WTC11 (cell line): ENCODE results near the gene SPTLC1. TPM values are rescaled to one million over a fixed set of nuclear protein-coding genes. Genes with fewer than 3 reads are reported as not detected.

Experiments
- ATAC-seq: fragments of 200-7000 bp; cut with Tn5 transposase; 2 replicates; pipeline ENCODE4 v1.10.0; 2021; ENCODE audit warnings: mild to moderate bottlenecking, moderate library complexity
- CTCF ChIA-PET: fragments of 300-600 bp; sonication (Branson Sonifier 250); formaldehyde crosslinking; loops from one replicate; lab custom pipeline; 2021; ENCODE audit warnings: antibody characterized with exemption; lab: Charles Lee
- POLR2A ChIA-PET: fragments of 350-600 bp; sonication (Branson Sonifier 250); formaldehyde crosslinking; loops from one replicate; lab custom pipeline; 2021; ENCODE audit warnings: antibody characterized with exemption; lab: Charles Lee
- DNase-seq: peaks from one replicate; pipeline ENCODE4 v3.0.0; 2021; ENCODE audit warnings: low spot score
- H3K27ac Mint-ChIP-seq: 2 replicates; pipeline ENCODE4 v1.8.0; 2021; ENCODE audit warnings: mixed read lengths
- H3K27me3 Mint-ChIP-seq: 2 replicates; pipeline ENCODE4 v1.8.0; 2021; ENCODE audit warnings: low read depth, mild to moderate bottlenecking, moderate library complexity, mixed read lengths
- H3K36me3 Mint-ChIP-seq: 2 replicates; pipeline ENCODE4 v1.8.0; 2021; ENCODE audit warnings: mixed read lengths
- H3K4me1 Mint-ChIP-seq: 2 replicates; pipeline ENCODE4 v1.8.0; 2022; ENCODE audit warnings: mixed read lengths
- H3K4me3 Mint-ChIP-seq: 2 replicates; pipeline ENCODE4 v1.8.0; 2021; ENCODE audit warnings: mild to moderate bottlenecking, moderate library complexity, mixed read lengths
- H3K9me3 Mint-ChIP-seq: 2 replicates; pipeline ENCODE4 v1.8.0; 2021; ENCODE audit warnings: mixed read lengths
- CBFB ChIP-seq: sonication (generic); formaldehyde crosslinking; IDR thresholded peaks from 2 replicates; pipeline ENCODE4 v1.8.1; 2022; ENCODE audit warnings: mild to moderate bottlenecking, low read depth, missing genetic modification reagents
- CREB1 ChIP-seq: sonication (generic); formaldehyde crosslinking; IDR thresholded peaks from 2 replicates; pipeline ENCODE4 v1.8.0; 2023; ENCODE audit warnings: mild to moderate bottlenecking, missing genetic modification reagents
- CREM ChIP-seq: sonication (generic); formaldehyde crosslinking; IDR thresholded peaks from 2 replicates; pipeline ENCODE4 v1.8.1; 2022; ENCODE audit warnings: mild to moderate bottlenecking, missing genetic modification reagents, moderate library complexity
- ELF4 ChIP-seq: sonication (generic); formaldehyde crosslinking; IDR thresholded peaks from 2 replicates; pipeline ENCODE4 v1.8.1; 2022; ENCODE audit warnings: low read depth, mild to moderate bottlenecking, moderate library complexity, missing genetic modification reagents
- FOXK1 ChIP-seq: sonication (generic); formaldehyde crosslinking; IDR thresholded peaks from 2 replicates; pipeline ENCODE4 v1.8.0; 2022; ENCODE audit warnings: mild to moderate bottlenecking, moderate library complexity, missing genetic modification reagents
- FOXP1 ChIP-seq: sonication (generic); formaldehyde crosslinking; IDR thresholded peaks from 2 replicates; pipeline ENCODE4 v1.8.0; 2022; ENCODE audit warnings: missing genetic modification reagents, mild to moderate bottlenecking, moderate library complexity, borderline replicate concordance
- GABPB1 ChIP-seq: sonication (generic); formaldehyde crosslinking; IDR thresholded peaks from 2 replicates; pipeline ENCODE4 v1.8.1; 2023; ENCODE audit warnings: mild to moderate bottlenecking, missing genetic modification reagents
- GTF2I ChIP-seq: fragments of 250-450 bp; sonication (Bioruptor Pico); conservative IDR thresholded peaks from 2 replicates; pipeline ENCODE4 v1.4.0; 2021; ENCODE audit warnings: mild to moderate bottlenecking
- HMGA2 ChIP-seq: fragments of 250-450 bp; sonication (Bioruptor Pico); IDR thresholded peaks from 2 replicates; pipeline ENCODE4 v1.4.0; 2021; ENCODE audit warnings: mild to moderate bottlenecking, moderate library complexity
- IRF1 ChIP-seq: sonication (generic); formaldehyde crosslinking; IDR thresholded peaks from 2 replicates; pipeline ENCODE4 v1.8.0; 2023; ENCODE audit warnings: missing genetic modification reagents
- JAZF1 ChIP-seq: fragments of 250-450 bp; sonication (Bioruptor Pico); IDR thresholded peaks from 2 replicates; pipeline ENCODE4 v1.9.0; 2021; ENCODE audit warnings: moderate library complexity, mild to moderate bottlenecking, inconsistent platforms
- KAT7 ChIP-seq: sonication (generic); formaldehyde crosslinking; IDR thresholded peaks from 2 replicates; pipeline ENCODE4 v1.8.1; 2023; ENCODE audit warnings: missing genetic modification reagents, mild to moderate bottlenecking, borderline replicate concordance
- NR3C1 ChIP-seq: sonication (generic); formaldehyde crosslinking; conservative IDR thresholded peaks from 2 replicates; pipeline ENCODE4 v1.8.1; 2023; ENCODE audit warnings: low read depth, mild to moderate bottlenecking, missing genetic modification reagents
- RORB ChIP-seq: fragments of 250-450 bp; sonication (Bioruptor Pico); IDR thresholded peaks from 2 replicates; pipeline ENCODE4 v1.9.0; 2021; ENCODE audit warnings: mild to moderate bottlenecking
- SP1 ChIP-seq: sonication (generic); formaldehyde crosslinking; conservative IDR thresholded peaks from 2 replicates; pipeline ENCODE4 v1.8.1; 2022; ENCODE audit warnings: missing genetic modification reagents
- ZBTB21 ChIP-seq: sonication (generic); formaldehyde crosslinking; IDR thresholded peaks from 2 replicates; pipeline ENCODE4 v1.8.1; 2023; ENCODE audit warnings: mild to moderate bottlenecking, missing genetic modification reagents, borderline replicate concordance
- ZMAT4 ChIP-seq: fragments of 250-450 bp; sonication (Bioruptor Pico); IDR thresholded peaks from 2 replicates; pipeline ENCODE4 v1.9.0; 2021; ENCODE audit warnings: mild to moderate bottlenecking
- ZNF232 ChIP-seq: sonication (generic); formaldehyde crosslinking; IDR thresholded peaks from 2 replicates; pipeline ENCODE4 v1.8.0; 2022; ENCODE audit warnings: mild to moderate bottlenecking, missing genetic modification reagents
- ZNF263 ChIP-seq: sonication (generic); formaldehyde crosslinking; IDR thresholded peaks from 2 replicates; pipeline ENCODE4 v1.8.1; 2022; ENCODE audit warnings: low read depth, mild to moderate bottlenecking, moderate library complexity, missing genetic modification reagents
- ZNF281 ChIP-seq: sonication (generic); formaldehyde crosslinking; IDR thresholded peaks from 2 replicates; pipeline ENCODE4 v1.8.0; 2023; ENCODE audit warnings: mild to moderate bottlenecking, missing genetic modification reagents
- ZNF512 ChIP-seq: sonication (generic); formaldehyde crosslinking; IDR thresholded peaks from 2 replicates; pipeline ENCODE4 v1.8.1; 2022; ENCODE audit warnings: missing genetic modification reagents, borderline replicate concordance
- total RNA-seq: library from RNA; stranded (reverse); gene quantifications from 3 replicates; pipeline ENCODE4 v1.2.3, GENCODE V29; 2021
- TF ChIP-seq, protein P1 (sequence below): fragments of 250-450 bp; sonication (Bioruptor Pico); IDR thresholded peaks from 2 replicates; pipeline ENCODE4 v2.1.2; 2022; ENCODE audit warnings: mild to moderate bottlenecking, moderate library complexity
- TF ChIP-seq, protein P2 (sequence below): sonication (generic); formaldehyde crosslinking; IDR thresholded peaks from 2 replicates; pipeline ENCODE4 v1.8.0; 2023; ENCODE audit warnings: missing genetic modification reagents, mild to moderate bottlenecking, borderline replicate concordance
- TF ChIP-seq, protein P3 (sequence below): sonication (generic); formaldehyde crosslinking; IDR thresholded peaks from 2 replicates; pipeline ENCODE4 v1.8.1; 2023; ENCODE audit warnings: mild to moderate bottlenecking, missing genetic modification reagents, moderate library complexity

SPTLC1 gene
- total RNA-seq, 1 experiment from 2014 or later: 81.2 TPM

DNA sequence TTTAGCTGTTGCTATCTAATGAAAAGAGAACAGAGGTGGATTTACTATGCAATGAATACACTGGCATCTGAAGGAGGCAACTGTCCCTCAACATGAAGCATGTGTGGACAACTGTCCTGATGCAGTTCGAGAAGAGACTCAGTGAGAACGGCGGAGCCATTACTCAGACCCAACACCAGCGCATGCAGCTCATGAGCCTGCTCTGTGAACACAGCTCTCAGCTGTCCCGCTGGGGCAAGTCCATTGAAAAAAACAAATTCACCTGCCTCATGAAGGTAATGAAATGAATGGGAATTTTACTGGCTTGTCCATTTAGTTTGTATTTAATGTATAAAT, 78.8 kb downstream of the SPTLC1 start:
- Mint-ChIP-seq H3K27me3 (no peaks in the 10 kb centered on the region), H3K9me3 (no peaks in the 10 kb centered on the region), H3K4me3 (no peak overlapping the region), H3K36me3 (peaks cover 65% of the 10 kb centered on the region), H3K27ac (no peak overlapping the region), H3K4me1 (no peaks in the 10 kb centered on the region)
- ChIA-PET POLR2A (interaction anchor here (0.6 kb wide), 1 partner anchor 35 kb away, joined by 3 read pairs; no protein-coding TSS in a partner anchor), CTCF (interaction anchor here (1.0 kb wide), 1 partner anchor 87 kb away, joined by 4 read pairs; no protein-coding TSS in a partner anchor)
- DNase-seq (no peak), ATAC-seq (no peak)
- TF ChIP-seq CREB1 (no peak), NR3C1 (no peak), ZNF232 (CRISPR knock-in tag) (no peak), KAT7 (CRISPR knock-in tag) (no peak), FOXP1 (CRISPR knock-in tag) (no peak)

- ATAC-seq (no peak), DNase-seq (no peak)
- H3K27ac Mint-ChIP-seq: no peak overlapping the region
- H3K27me3 Mint-ChIP-seq: no peaks in the 10 kb centered on the region
- H3K4me1 Mint-ChIP-seq: no peaks in the 10 kb centered on the region
- H3K36me3 Mint-ChIP-seq: peaks cover 62% of the 10 kb centered on the region
- H3K9me3 Mint-ChIP-seq: no peaks in the 10 kb centered on the region
- ChIA-PET CTCF (no interaction called here), POLR2A (interaction anchor here (0.6 kb wide), 1 partner anchor 35 kb away, joined by 3 read pairs; no protein-coding TSS in a partner anchor)
- no peak overlapping the region for H3K4me3 Mint-ChIP-seq
- TF ChIP-seq CBFB (no peak), GTF2I (CRISPR knock-in tag) (no peak), ZMAT4 (CRISPR knock-in tag) (no peak), ZBTB21 (CRISPR knock-in tag) (no peak), IRF1 (CRISPR knock-in tag) (no peak), SP1 (no peak), CREM (CRISPR knock-in tag) (no peak), ELF4 (no peak), ZNF512 (CRISPR knock-in tag) (no peak), HMGA2 (no peak), ZNF263 (CRISPR knock-in tag) (no peak), FOXK1 (CRISPR knock-in tag) (no peak), ZNF281 (CRISPR knock-in tag) (no peak), GABPB1 (CRISPR knock-in tag) (no peak), RORB (CRISPR knock-in tag) (no peak), JAZF1 (CRISPR knock-in tag) (no peak)
- TF ChIP-seq, protein P1, sequence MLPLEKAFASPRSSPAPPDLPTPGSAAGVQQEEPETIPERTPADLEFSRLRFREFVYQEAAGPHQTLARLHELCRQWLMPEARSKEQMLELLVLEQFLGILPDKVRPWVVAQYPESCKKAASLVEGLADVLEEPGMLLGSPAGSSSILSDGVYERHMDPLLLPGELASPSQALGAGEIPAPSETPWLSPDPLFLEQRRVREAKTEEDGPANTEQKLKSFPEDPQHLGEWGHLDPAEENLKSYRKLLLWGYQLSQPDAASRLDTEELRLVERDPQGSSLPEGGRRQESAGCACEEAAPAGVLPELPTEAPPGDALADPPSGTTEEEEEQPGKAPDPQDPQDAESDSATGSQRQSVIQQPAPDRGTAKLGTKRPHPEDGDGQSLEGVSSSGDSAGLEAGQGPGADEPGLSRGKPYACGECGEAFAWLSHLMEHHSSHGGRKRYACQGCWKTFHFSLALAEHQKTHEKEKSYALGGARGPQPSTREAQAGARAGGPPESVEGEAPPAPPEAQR (CRISPR knock-in tag): no peak
- TF ChIP-seq, protein P2, sequence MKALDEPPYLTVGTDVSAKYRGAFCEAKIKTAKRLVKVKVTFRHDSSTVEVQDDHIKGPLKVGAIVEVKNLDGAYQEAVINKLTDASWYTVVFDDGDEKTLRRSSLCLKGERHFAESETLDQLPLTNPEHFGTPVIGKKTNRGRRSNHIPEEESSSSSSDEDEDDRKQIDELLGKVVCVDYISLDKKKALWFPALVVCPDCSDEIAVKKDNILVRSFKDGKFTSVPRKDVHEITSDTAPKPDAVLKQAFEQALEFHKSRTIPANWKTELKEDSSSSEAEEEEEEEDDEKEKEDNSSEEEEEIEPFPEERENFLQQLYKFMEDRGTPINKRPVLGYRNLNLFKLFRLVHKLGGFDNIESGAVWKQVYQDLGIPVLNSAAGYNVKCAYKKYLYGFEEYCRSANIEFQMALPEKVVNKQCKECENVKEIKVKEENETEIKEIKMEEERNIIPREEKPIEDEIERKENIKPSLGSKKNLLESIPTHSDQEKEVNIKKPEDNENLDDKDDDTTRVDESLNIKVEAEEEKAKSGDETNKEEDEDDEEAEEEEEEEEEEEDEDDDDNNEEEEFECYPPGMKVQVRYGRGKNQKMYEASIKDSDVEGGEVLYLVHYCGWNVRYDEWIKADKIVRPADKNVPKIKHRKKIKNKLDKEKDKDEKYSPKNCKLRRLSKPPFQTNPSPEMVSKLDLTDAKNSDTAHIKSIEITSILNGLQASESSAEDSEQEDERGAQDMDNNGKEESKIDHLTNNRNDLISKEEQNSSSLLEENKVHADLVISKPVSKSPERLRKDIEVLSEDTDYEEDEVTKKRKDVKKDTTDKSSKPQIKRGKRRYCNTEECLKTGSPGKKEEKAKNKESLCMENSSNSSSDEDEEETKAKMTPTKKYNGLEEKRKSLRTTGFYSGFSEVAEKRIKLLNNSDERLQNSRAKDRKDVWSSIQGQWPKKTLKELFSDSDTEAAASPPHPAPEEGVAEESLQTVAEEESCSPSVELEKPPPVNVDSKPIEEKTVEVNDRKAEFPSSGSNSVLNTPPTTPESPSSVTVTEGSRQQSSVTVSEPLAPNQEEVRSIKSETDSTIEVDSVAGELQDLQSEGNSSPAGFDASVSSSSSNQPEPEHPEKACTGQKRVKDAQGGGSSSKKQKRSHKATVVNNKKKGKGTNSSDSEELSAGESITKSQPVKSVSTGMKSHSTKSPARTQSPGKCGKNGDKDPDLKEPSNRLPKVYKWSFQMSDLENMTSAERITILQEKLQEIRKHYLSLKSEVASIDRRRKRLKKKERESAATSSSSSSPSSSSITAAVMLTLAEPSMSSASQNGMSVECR (CRISPR knock-in tag): no peak
- TF ChIP-seq, protein P3, sequence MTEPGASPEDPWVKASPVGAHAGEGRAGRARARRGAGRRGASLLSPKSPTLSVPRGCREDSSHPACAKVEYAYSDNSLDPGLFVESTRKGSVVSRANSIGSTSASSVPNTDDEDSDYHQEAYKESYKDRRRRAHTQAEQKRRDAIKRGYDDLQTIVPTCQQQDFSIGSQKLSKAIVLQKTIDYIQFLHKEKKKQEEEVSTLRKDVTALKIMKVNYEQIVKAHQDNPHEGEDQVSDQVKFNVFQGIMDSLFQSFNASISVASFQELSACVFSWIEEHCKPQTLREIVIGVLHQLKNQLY: no peak
Observed at GRCh38 chr9:92035687-92036410, 79.4 kb downstream of the SPTLC1 start.
